Mesenchymal stem cell (in vitro differentiated cells and primary cell): ENCODE data around the gene TCEAL3.
"Not testable (repeated sequence)": the region's sequence is repeated elsewhere in the genome, so short reads cannot be mapped to it uniquely, and the experiment has no call there.

Source experiments
- DNase-seq: peaks from one replicate; pipeline ENCODE4 v3.0.0-alpha.2; 2013
- H2AFZ ChIP-seq: one replicate; pipeline ENCODE4 v1.6.1; 2013; ENCODE audit warnings: low read depth, mild to moderate bottlenecking, control low read depth, inconsistent platforms, low read length, moderate library complexity
- H2AK5ac ChIP-seq: 2 replicates; pipeline ENCODE4 v1.6.1; 2013; ENCODE audit warnings: low read length, moderate library complexity, mild to moderate bottlenecking, inconsistent platforms; ENCODE audit not compliant: severe bottlenecking
- H2BK120ac ChIP-seq: one replicate; pipeline ENCODE4 v1.6.1; 2013; ENCODE audit warnings: low read depth, mild to moderate bottlenecking, inconsistent platforms, low read length, moderate library complexity
- H2BK12ac ChIP-seq, 2 experiments: one replicate each; pipeline ENCODE4 v1.6.1; 2013; ENCODE audit warnings: inconsistent platforms in 2 of 2, low read length in 2 of 2, mild to moderate bottlenecking in 2 of 2, moderate library complexity in 2 of 2, control low read depth in 1 of 2
- H2BK15ac ChIP-seq: one replicate; pipeline ENCODE4 v1.6.1; 2013; ENCODE audit warnings: mild to moderate bottlenecking, low read depth, inconsistent platforms; ENCODE audit not compliant: poor library complexity, severe bottlenecking
- H2BK5ac ChIP-seq: 2 replicates; pipeline ENCODE4 v1.6.1; 2013; ENCODE audit warnings: low read depth, mild to moderate bottlenecking, low read length, control low read depth, inconsistent platforms; ENCODE audit not compliant: poor library complexity, severe bottlenecking
- H3K14ac ChIP-seq, 2 experiments: one replicate each; pipeline ENCODE4 v1.6.1; 2013; ENCODE audit warnings: inconsistent platforms in 2 of 2, low read length in 2 of 2, control low read depth in 1 of 2, mild to moderate bottlenecking in 1 of 2, moderate library complexity in 1 of 2
- H3K18ac ChIP-seq, 2 experiments: one replicate each; pipeline ENCODE4 v1.6.1; 2013; ENCODE audit warnings: inconsistent platforms in 2 of 2, low read length in 2 of 2, control low read depth in 1 of 2, low read depth in 1 of 2, mild to moderate bottlenecking in 1 of 2
- H3K23ac ChIP-seq, 2 experiments: one replicate each; pipeline ENCODE4 v1.6.1; 2013; ENCODE audit warnings: inconsistent platforms in 2 of 2, low read length in 2 of 2, mild to moderate bottlenecking in 2 of 2, moderate library complexity in 2 of 2, control low read depth in 1 of 2
- H3K27ac ChIP-seq: 2 replicates; pipeline ENCODE4 v1.5.1; 2013; ENCODE audit warnings: mild to moderate bottlenecking, moderate library complexity, low read length, control low read depth, inconsistent platforms; ENCODE audit not compliant: poor library complexity, severe bottlenecking
- H3K27me3 ChIP-seq, 2 experiments: 2 replicates each; pipeline versions ENCODE4 v1.6.1 to v1.7.0; 2013; ENCODE audit warnings: low read length in 2 of 2, mild to moderate bottlenecking in 2 of 2, moderate library complexity in 2 of 2, control low read depth in 1 of 2, inconsistent platforms in 1 of 2; ENCODE audit not compliant: control insufficient read depth in 1 of 2, insufficient read depth in 1 of 2
- H3K36me3 ChIP-seq, 2 experiments: 2 replicates each; pipeline versions ENCODE4 v1.6.1 to v1.7.0; 2013; ENCODE audit warnings: low read length in 2 of 2, control low read depth in 1 of 2, inconsistent platforms in 1 of 2, low read depth in 1 of 2, mild to moderate bottlenecking in 1 of 2; ENCODE audit not compliant: insufficient read depth in 2 of 2, control insufficient read depth in 1 of 2
- H3K4ac ChIP-seq, 2 experiments: one replicate each; pipeline ENCODE4 v1.6.1; 2013; ENCODE audit warnings: inconsistent platforms in 2 of 2, low read length in 2 of 2, mild to moderate bottlenecking in 2 of 2, moderate library complexity in 2 of 2, control low read depth in 1 of 2, low read depth in 1 of 2
- H3K4me1 ChIP-seq: 2 replicates; pipeline ENCODE4 v1.6.1; 2013; ENCODE audit warnings: low read depth, low read length, control low read depth; ENCODE audit not compliant: control insufficient read depth, insufficient read depth
- H3K4me2 ChIP-seq: 2 replicates; pipeline ENCODE4 v1.6.1; 2013; ENCODE audit warnings: low read length, mild to moderate bottlenecking, inconsistent platforms; ENCODE audit not compliant: poor library complexity, severe bottlenecking
- H3K4me3 ChIP-seq, 2 experiments: 2 replicates each; pipeline versions ENCODE4 v1.5.1 to v1.7.0; 2013; ENCODE audit warnings: low read length in 2 of 2, mild to moderate bottlenecking in 2 of 2, control low read depth in 1 of 2, low read depth in 1 of 2; ENCODE audit not compliant: insufficient read depth in 1 of 2
- H3K79me1 ChIP-seq: replicated peaks from 2 replicates; pipeline ENCODE4 v1.6.1; 2013; ENCODE audit warnings: mild to moderate bottlenecking, control low read depth, low read length, inconsistent platforms; ENCODE audit not compliant: poor library complexity, severe bottlenecking
- H3K9ac ChIP-seq: 2 replicates; pipeline ENCODE4 v1.7.0; 2013; ENCODE audit warnings: mild to moderate bottlenecking, low read length, moderate library complexity
- H3K9me3 ChIP-seq: 2 replicates; pipeline ENCODE4 v1.7.0; 2013; ENCODE audit warnings: mild to moderate bottlenecking, low read length; ENCODE audit not compliant: control insufficient read depth
- H4K8ac ChIP-seq: one replicate; pipeline ENCODE4 v1.6.1; 2013; ENCODE audit warnings: inconsistent platforms, mild to moderate bottlenecking, low read length, moderate library complexity
- H4K91ac ChIP-seq: one replicate; pipeline ENCODE4 v1.6.1; 2013; ENCODE audit warnings: mild to moderate bottlenecking, low read length, inconsistent platforms
- WGBS: methylation state at CpG from one replicate; pipeline ENCODE4 v1.1.7; 2013; ENCODE audit warnings: mixed read lengths; 5-methylcytosine and 5-hydroxymethylcytosine counted together

TCEAL3 gene

GRCh38 chrX:103637604-103638338 is 30.0 kb downstream of the TCEAL3 start:
- WGBS, result 100% methylated on average over 1 of the region's 2 CpGs
- no peak overlapping the region for H3K23ac ChIP-seq
- no peak overlapping the region for H4K8ac ChIP-seq
- no peak overlapping the region for H3K4me3 ChIP-seq
- H3K9me3 ChIP-seq, result no peaks in the 10 kb centered on the region
- H2AK5ac ChIP-seq, result no peak overlapping the region
- no peak overlapping the region for H3K9ac ChIP-seq
- H2BK120ac ChIP-seq, result no peak overlapping the region
- no peak overlapping the region for H3K4me2 ChIP-seq
- H3K14ac ChIP-seq, result no peak overlapping the region
- no peak for DNase-seq
- no peak overlapping the region for H4K91ac ChIP-seq
- H2AFZ ChIP-seq, result no peak overlapping the region
- no peaks in the 10 kb centered on the region for H3K79me1 ChIP-seq
- no peaks in the 10 kb centered on the region for H3K27me3 ChIP-seq
- H3K27ac ChIP-seq, result peak overlapping the region; percentile 49
- no peak overlapping the region for H2BK15ac ChIP-seq
- peaks cover 7% of the 10 kb centered on the region for H3K4me1 ChIP-seq
- no peaks in the 10 kb centered on the region for H3K36me3 ChIP-seq
- no peak overlapping the region for H2BK12ac ChIP-seq
- H3K4ac ChIP-seq, result no peak overlapping the region
- no peak overlapping the region for H2BK5ac ChIP-seq
- no peak overlapping the region for H3K18ac ChIP-seq

- 38% methylated on average over 3 of the region's 6 CpGs for WGBS
Observed at GRCh38 chrX:103638479-103639346, 30.9 kb downstream of the TCEAL3 start.

GRCh38 chrX:103640401-103641155 is 32.8 kb downstream of the TCEAL3 start:
- no peak overlapping the region for H3K4me2 ChIP-seq
- H3K4me3 ChIP-seq, result no peak overlapping the region
- WGBS, result 94% methylated on average over 2 of the region's 4 CpGs
- DNase-seq, result peak; percentile 33
- H3K79me1 ChIP-seq, result no peaks in the 10 kb centered on the region
- no peak overlapping the region for H3K4ac ChIP-seq
- H3K9me3 ChIP-seq, result no peaks in the 10 kb centered on the region
- H2BK15ac ChIP-seq, result no peak overlapping the region
- no peak overlapping the region for H2BK12ac ChIP-seq
- no peak overlapping the region for H4K91ac ChIP-seq
- no peak overlapping the region for H2BK5ac ChIP-seq
- H3K23ac ChIP-seq, result no peak overlapping the region
- H3K4me1 ChIP-seq, result peaks cover 7% of the 10 kb centered on the region
- H3K27ac ChIP-seq, result peak overlapping the region; percentile 35
- no peak overlapping the region for H3K18ac ChIP-seq
- no peak overlapping the region for H2AFZ ChIP-seq
- no peak overlapping the region for H2AK5ac ChIP-seq
- H3K14ac ChIP-seq, result no peak overlapping the region
- no peaks in the 10 kb centered on the region for H3K27me3 ChIP-seq
- no peak overlapping the region for H2BK120ac ChIP-seq
- no peak overlapping the region for H4K8ac ChIP-seq
- peak overlapping the region; percentile 29 for H3K9ac ChIP-seq
- H3K36me3 ChIP-seq, result no peaks in the 10 kb centered on the region

More at GRCh38 chrX:103638479-103639346, 30.9 kb downstream of the TCEAL3 start:
- H2BK5ac ChIP-seq, H2BK12ac ChIP-seq, H3K9ac ChIP-seq, H3K4me1 ChIP-seq, H3K27me3 ChIP-seq, H2BK120ac ChIP-seq, H3K23ac ChIP-seq, H3K79me1 ChIP-seq, H3K4me3 ChIP-seq, H4K91ac ChIP-seq, H3K4me2 ChIP-seq, H2AK5ac ChIP-seq, H2AFZ ChIP-seq, H2BK15ac ChIP-seq, H3K36me3 ChIP-seq, H4K8ac ChIP-seq, H3K4ac ChIP-seq, H3K18ac ChIP-seq, H3K14ac ChIP-seq, H3K9me3 ChIP-seq: not testable (repeated sequence)
- peak overlapping the region; percentile 49 for H3K27ac ChIP-seq
- DNase-seq, result peak; percentile 33

- H3K27ac ChIP-seq, result no peak overlapping the region
- H3K18ac ChIP-seq, result no peak overlapping the region
- no peak overlapping the region for H2BK12ac ChIP-seq
- H3K4me1 ChIP-seq, result peaks cover under 1% of the 10 kb centered on the region
- WGBS, result no CpG with 5 or more reads among the region's 1 CpG
- no peak overlapping the region for H3K9ac ChIP-seq
- peaks cover 5% of the 10 kb centered on the region for H3K9me3 ChIP-seq
- H3K23ac ChIP-seq, result no peak overlapping the region
- H2AFZ ChIP-seq, result no peak overlapping the region
- H4K91ac ChIP-seq, result no peak overlapping the region
- no peaks in the 10 kb centered on the region for H3K79me1 ChIP-seq
- no peak overlapping the region for H3K14ac ChIP-seq
- no peak overlapping the region for H2BK15ac ChIP-seq
- no peaks in the 10 kb centered on the region for H3K27me3 ChIP-seq
- H2BK120ac ChIP-seq, result no peak overlapping the region
- H4K8ac ChIP-seq, result no peak overlapping the region
- no peak overlapping the region for H3K4me3 ChIP-seq
- H2AK5ac ChIP-seq, result no peak overlapping the region
- no peak for DNase-seq
- no peak overlapping the region for H3K4me2 ChIP-seq
- no peaks in the 10 kb centered on the region for H3K36me3 ChIP-seq
- no peak overlapping the region for H3K4ac ChIP-seq
- H2BK5ac ChIP-seq, result no peak overlapping the region
Observed at GRCh38 chrX:103644125-103644524, 36.4 kb downstream of the TCEAL3 start.
